OCI-LY1 (cell line): Measurements from ENCODE around the gene RGS9.

Experiments
- CTCF ChIP-seq: fragments of 200-600 bp; sonication (generic), shearing (Covaris generic); IDR thresholded peaks from 2 replicates; pipeline ENCODE4 v1.5.1; 2017; ENCODE audit warnings: mild to moderate bottlenecking, antibody characterized with exemption, low read length, moderate library complexity, mixed read lengths
- EZH2 ChIP-seq: fragments of 200-600 bp; sonication (generic), shearing (Covaris generic); IDR thresholded peaks from 2 replicates; pipeline ENCODE4 v1.8.0; 2017; ENCODE audit warnings: borderline replicate concordance, mixed run types, mild to moderate bottlenecking, antibody characterized with exemption, low read length, moderate library complexity, mixed read lengths

- TF ChIP-seq EZH2, result no peak
- no peak for TF ChIP-seq CTCF
These were observed 6.9 kb downstream of the RGS9 start for GRCh38 chr17:65143889-65144604.
